Measurements from ENCODE around the gene RRP9. TPM values are rescaled to one million over a fixed set of nuclear protein-coding genes. Genes with fewer than 3 reads are reported as not detected.

Gene RRP9
- total and polyA plus RNA-seq, 2 donors (not counting 1 experiment from before 2014, with no cell fraction given), result 16.7 to 21.9 TPM

DNA sequence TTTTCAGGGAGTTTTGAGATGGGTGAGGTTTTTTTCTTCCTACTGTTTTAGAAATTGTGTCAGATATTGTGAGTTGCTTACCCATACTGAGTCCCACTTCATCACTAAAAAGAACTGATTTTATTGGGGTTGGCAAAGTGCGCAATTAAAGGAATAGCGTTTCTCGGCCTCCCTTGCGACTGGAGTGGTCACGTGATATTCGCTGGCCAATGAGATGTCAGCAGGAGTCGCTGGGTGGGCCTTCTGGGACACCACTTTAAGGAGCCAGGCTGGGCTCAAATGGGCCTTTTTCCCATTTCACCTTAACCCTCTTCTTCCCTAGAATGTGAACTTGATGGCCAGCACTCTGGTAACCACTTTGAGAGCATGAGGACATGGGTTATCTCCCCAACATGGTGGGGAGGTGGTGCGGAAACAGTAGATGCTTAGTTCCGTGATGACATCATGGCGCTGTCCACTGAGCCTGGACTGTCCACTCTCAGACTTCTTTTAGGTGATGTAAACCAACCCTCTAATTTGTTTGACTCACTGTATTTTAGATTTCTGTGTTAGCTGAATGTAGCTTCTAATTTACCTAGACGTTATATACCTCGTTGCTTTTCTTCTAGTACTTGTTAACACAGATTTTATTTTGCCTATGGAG, 53.1 kb downstream of the RRP9 start:
- intact Hi-C loops (cut with micrococcal nuclease), result no loop called here
- H4K20me1 ChIP-seq (ENCODE audit: control insufficient read depth, insufficient read depth, low read length, poor library complexity, severe bottlenecking), result no peaks in the 10 kb centered on the region
- Mint-ChIP-seq H3K27ac (no peak overlapping the region), H3K4me3 (no peak overlapping the region), H3K4me1 (no peaks in the 10 kb centered on the region), H3K9me3 (ENCODE audit: insufficient read depth) (no peaks in the 10 kb centered on the region), H3K27me3 (peaks cover 39% of the 10 kb centered on the region)
- H3K4me1 ChIP-seq (ENCODE audit: control insufficient read depth in 2 of 2, insufficient read depth in 2 of 2, low read length in 2 of 2), result no peaks in the 10 kb centered on the region
- H3K27ac ChIP-seq (ENCODE audit: low read length in 2 of 2), result no peak overlapping the region
- no peak for DNase-seq
- no peak overlapping the region for H3K9ac ChIP-seq (ENCODE audit: low read length)
- WGBS (ENCODE audit: insufficient coverage), result 89% methylated on average over 9 of the region's 12 CpGs
- H3K36me3 ChIP-seq (replicated peaks in 1 of 2; ENCODE audit: control extremely low read depth in 1 of 2, control insufficient read depth in 1 of 2, extremely low read depth in 1 of 2, insufficient read depth in 2 of 2, low read length in 1 of 2), result no peaks in the 10 kb centered on the region
- no peak overlapping the region for H3K4me3 ChIP-seq (ENCODE audit: control extremely low read depth in 1 of 5, extremely low read depth in 1 of 5, insufficient read depth in 1 of 5, low read depth in 2 of 5, low read length in 4 of 5)
- ATAC-seq (ENCODE audit: low read depth), result no peak
- peaks cover 0 to 7% (median 5%) of the 10 kb centered on the region in 4 experiments for H3K27me3 ChIP-seq (replicated peaks in 1 of 4; ENCODE audit: control extremely low read depth in 1 of 4, control insufficient read depth in 3 of 4, insufficient read depth in 4 of 4, low read length in 3 of 4)
- TF ChIP-seq EZH2 (IDR thresholded peaks at IDR 0.05; ENCODE audit: borderline replicate concordance, insufficient read depth, low read depth, low read length, poor library complexity, severe bottlenecking), result no peak
- TF ChIP-seq, protein P1, sequence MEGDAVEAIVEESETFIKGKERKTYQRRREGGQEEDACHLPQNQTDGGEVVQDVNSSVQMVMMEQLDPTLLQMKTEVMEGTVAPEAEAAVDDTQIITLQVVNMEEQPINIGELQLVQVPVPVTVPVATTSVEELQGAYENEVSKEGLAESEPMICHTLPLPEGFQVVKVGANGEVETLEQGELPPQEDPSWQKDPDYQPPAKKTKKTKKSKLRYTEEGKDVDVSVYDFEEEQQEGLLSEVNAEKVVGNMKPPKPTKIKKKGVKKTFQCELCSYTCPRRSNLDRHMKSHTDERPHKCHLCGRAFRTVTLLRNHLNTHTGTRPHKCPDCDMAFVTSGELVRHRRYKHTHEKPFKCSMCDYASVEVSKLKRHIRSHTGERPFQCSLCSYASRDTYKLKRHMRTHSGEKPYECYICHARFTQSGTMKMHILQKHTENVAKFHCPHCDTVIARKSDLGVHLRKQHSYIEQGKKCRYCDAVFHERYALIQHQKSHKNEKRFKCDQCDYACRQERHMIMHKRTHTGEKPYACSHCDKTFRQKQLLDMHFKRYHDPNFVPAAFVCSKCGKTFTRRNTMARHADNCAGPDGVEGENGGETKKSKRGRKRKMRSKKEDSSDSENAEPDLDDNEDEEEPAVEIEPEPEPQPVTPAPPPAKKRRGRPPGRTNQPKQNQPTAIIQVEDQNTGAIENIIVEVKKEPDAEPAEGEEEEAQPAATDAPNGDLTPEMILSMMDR (IDR thresholded peaks at IDR 0.05), result no peak
- no peak overlapping the region for H3K4me2 ChIP-seq (replicated peaks; ENCODE audit: low read depth, low read length, poor library complexity, severe bottlenecking)
- ChIA-PET CTCF (no interaction called here), POLR2A (no interaction called here)
- H3K9me3 ChIP-seq (ENCODE audit: control extremely low read depth in 1 of 3, control insufficient read depth in 2 of 3, insufficient read depth in 1 of 3, low read length in 2 of 3), result peaks cover 0 to 1% (median 0%) of the 10 kb centered on the region in 3 donors
- no peaks in the 10 kb centered on the region for H3K79me2 ChIP-seq (ENCODE audit: control insufficient read depth, insufficient read depth, low read length)
- no peak overlapping the region for H2AFZ ChIP-seq (ENCODE audit: insufficient read depth, low read depth, low read length, poor library complexity, severe bottlenecking)

DNA sequence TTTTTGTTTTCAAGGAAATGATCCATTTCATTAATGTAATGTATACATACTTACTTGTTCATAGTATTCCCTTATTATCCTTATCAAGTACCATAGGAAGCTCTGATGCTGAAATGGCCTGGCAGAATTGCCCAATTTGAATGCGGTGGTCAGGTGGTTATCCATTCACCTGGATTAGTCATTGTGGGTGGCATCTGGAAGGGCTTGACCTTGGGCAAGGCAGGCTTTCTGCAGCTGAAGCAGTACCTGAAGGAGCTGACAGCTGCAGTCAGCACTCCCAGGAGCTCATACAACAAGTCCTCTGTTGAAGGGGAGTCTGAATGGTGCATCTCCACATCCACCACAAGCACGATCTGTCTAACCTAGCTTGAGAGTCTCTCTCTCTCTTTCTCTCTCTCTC, 54.1 kb downstream of the RRP9 start:
- Histone ChIP-seq H3K4me1 (ENCODE audit: control insufficient read depth in 2 of 2, insufficient read depth in 2 of 2, low read length in 2 of 2) (no peaks in the 10 kb centered on the region), H2AFZ (ENCODE audit: insufficient read depth, low read depth, low read length, poor library complexity, severe bottlenecking) (no peak overlapping the region), H3K4me3 (ENCODE audit: control extremely low read depth in 1 of 5, extremely low read depth in 1 of 5, insufficient read depth in 1 of 5, low read depth in 2 of 5, low read length in 4 of 5) (no peak overlapping the region), H3K4me2 (replicated peaks; ENCODE audit: low read depth, low read length, poor library complexity, severe bottlenecking) (no peak overlapping the region), H3K27ac (ENCODE audit: low read length in 2 of 2) (no peak overlapping the region), H3K27me3 (replicated peaks in 1 of 4; ENCODE audit: control extremely low read depth in 1 of 4, control insufficient read depth in 3 of 4, insufficient read depth in 4 of 4, low read length in 3 of 4) (peaks cover 0 to 7% (median 3%) of the 10 kb centered on the region in 4 experiments), H4K20me1 (ENCODE audit: control insufficient read depth, insufficient read depth, low read length, poor library complexity, severe bottlenecking) (no peaks in the 10 kb centered on the region), H3K9me3 (ENCODE audit: control extremely low read depth in 1 of 3, control insufficient read depth in 2 of 3, insufficient read depth in 1 of 3, low read length in 2 of 3) (peaks cover 0 to 1% (median 0%) of the 10 kb centered on the region in 3 donors), H3K36me3 (replicated peaks in 1 of 2; ENCODE audit: control extremely low read depth in 1 of 2, control insufficient read depth in 1 of 2, extremely low read depth in 1 of 2, insufficient read depth in 2 of 2, low read length in 1 of 2) (no peaks in the 10 kb centered on the region), H3K79me2 (ENCODE audit: control insufficient read depth, insufficient read depth, low read length) (no peaks in the 10 kb centered on the region), H3K9ac (ENCODE audit: low read length) (no peak overlapping the region)
- Mint-ChIP-seq H3K27me3 (peaks cover 36% of the 10 kb centered on the region), H3K4me1 (no peaks in the 10 kb centered on the region), H3K4me3 (no peak overlapping the region), H3K9me3 (ENCODE audit: insufficient read depth) (no peaks in the 10 kb centered on the region), H3K27ac (no peak overlapping the region)
- POLR2A ChIA-PET, result interaction anchor here (0.7 kb wide), 1 partner anchor 48 kb away, joined by 3 read pairs; no protein-coding TSS in a partner anchor
- intact Hi-C loops (cut with micrococcal nuclease), result no loop called here
- DNase-seq, result no peak
- WGBS (ENCODE audit: insufficient coverage), result 93% methylated on average over 2 of the region's 2 CpGs
- ATAC-seq (ENCODE audit: low read depth), result no peak
- TF ChIP-seq EZH2 (IDR thresholded peaks at IDR 0.05; ENCODE audit: borderline replicate concordance, insufficient read depth, low read depth, low read length, poor library complexity, severe bottlenecking), result no peak
- TF ChIP-seq, protein P1 (IDR thresholded peaks at IDR 0.05), result no peak
- CTCF ChIA-PET, result no interaction called here

All from B cell (primary cell).